Calu3 (cell line): Measurements from ENCODE around the gene TRIM17. TPM values are rescaled to one million over a fixed set of nuclear protein-coding genes. Genes with fewer than 3 reads are reported as not detected.

Experiments used
- BruUV-seq: library from RNA; stranded (reverse); fragments of 400-500 nt; replicated peaks from 2 replicates; lab custom pipeline; 2021; lab: Mats Ljungman, UMichigan
- CTCF ChIA-PET: fragments of 300-600 bp; sonication (Branson Sonifier 250); formaldehyde crosslinking; loops from one replicate; lab custom pipeline; 2022; ENCODE audit warnings: antibody characterized with exemption; lab: Charles Lee
- DNase-seq: peaks from one replicate; pipeline ENCODE4 v3.0.0; 2022
- H3K27ac Mint-ChIP-seq: one replicate; pipeline ENCODE4 v1.8.0; 2022; ENCODE audit warnings: mixed read lengths; ENCODE audit not compliant: unreplicated experiment
- H3K27me3 Mint-ChIP-seq: one replicate; pipeline ENCODE4 v1.8.0; 2022; ENCODE audit warnings: mixed read lengths; ENCODE audit not compliant: unreplicated experiment
- H3K36me3 Mint-ChIP-seq: one replicate; pipeline ENCODE4 v1.8.0; 2022; ENCODE audit warnings: mild to moderate bottlenecking, moderate library complexity, mixed read lengths; ENCODE audit not compliant: insufficient read depth, unreplicated experiment
- H3K4me1 Mint-ChIP-seq: one replicate; pipeline ENCODE4 v1.8.0; 2022; ENCODE audit warnings: mild to moderate bottlenecking, low read depth, mixed read lengths; ENCODE audit not compliant: unreplicated experiment
- H3K4me3 Mint-ChIP-seq: one replicate; pipeline ENCODE4 v1.8.0; 2022; ENCODE audit warnings: mild to moderate bottlenecking, low read depth, moderate library complexity, mixed read lengths; ENCODE audit not compliant: unreplicated experiment
- H3K9me3 Mint-ChIP-seq: one replicate; pipeline ENCODE4 v1.8.0; 2022; ENCODE audit warnings: low read depth, mixed read lengths; ENCODE audit not compliant: unreplicated experiment
- intact Hi-C: fragments of 100-400 bp; cut with micrococcal nuclease; formaldehyde crosslinking; loops from one replicate; pipeline ENCODE4 v1.10.0; 2022; ENCODE audit not compliant: unreplicated experiment
- total RNA-seq: library from RNA; stranded (reverse); gene quantifications from 2 replicates; pipeline ENCODE4 v1.2.3, GENCODE V29; 2022
- TF ChIP-seq, protein P1 (sequence below): fragments of 200-600 bp; IDR thresholded peaks from one replicate; pipeline ENCODE4 v1.8.0; 2022; ENCODE audit warnings: antibody characterized with exemption; ENCODE audit not compliant: unreplicated experiment

Gene TRIM17
- total RNA-seq, 1 experiment from 2014 or later = 3.8 TPM

DNA sequence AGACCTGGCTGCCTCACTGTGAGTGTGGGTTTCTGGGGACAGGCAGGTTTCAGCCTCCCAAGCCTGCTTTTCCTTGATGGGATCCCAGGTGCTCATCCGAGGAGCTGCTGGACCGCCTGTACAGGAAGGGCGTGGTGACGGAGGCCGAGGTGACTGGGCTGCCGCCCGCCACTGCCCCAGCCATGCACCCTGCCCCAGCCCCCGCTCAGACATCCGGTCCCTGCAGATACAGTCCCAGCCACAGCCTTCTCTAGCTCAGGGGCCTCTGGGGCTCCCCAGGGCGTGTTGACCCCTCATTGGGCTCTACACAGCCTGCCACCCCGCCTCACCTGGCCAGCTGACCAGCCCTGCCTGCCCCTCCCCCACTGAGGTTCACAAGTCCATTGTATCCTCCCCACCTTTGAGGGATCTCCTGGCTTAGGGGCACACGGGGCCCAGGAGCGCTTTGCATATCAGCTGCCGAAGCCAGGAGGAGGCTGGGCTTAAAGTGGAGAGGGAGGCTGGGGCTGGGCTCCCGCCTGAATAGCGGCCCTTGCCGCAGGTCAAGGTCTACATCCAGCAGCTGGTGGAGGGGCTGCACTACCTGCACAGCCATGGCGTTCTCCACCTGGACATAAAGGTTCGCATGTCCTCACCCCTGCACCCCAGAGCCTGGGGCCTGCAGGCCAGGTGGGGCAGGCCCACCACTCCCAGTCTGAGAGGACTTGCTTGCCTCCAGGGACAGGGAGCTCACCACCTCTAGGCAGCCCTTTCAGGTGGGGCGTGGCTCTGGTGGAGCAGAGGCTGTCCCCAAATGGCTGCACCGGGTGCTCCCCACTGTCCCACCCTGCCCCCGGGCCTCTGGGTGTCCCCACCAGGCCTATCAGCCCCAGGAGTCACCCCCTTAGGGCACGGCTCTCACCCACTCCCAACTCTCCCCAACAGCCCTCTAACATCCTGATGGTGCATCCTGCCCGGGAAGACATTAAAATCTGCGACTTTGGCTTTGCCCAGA lies 48.6 kb downstream of the TRIM17 start:
- BruUV-seq = no TSS peak
- TF ChIP-seq, protein P1, sequence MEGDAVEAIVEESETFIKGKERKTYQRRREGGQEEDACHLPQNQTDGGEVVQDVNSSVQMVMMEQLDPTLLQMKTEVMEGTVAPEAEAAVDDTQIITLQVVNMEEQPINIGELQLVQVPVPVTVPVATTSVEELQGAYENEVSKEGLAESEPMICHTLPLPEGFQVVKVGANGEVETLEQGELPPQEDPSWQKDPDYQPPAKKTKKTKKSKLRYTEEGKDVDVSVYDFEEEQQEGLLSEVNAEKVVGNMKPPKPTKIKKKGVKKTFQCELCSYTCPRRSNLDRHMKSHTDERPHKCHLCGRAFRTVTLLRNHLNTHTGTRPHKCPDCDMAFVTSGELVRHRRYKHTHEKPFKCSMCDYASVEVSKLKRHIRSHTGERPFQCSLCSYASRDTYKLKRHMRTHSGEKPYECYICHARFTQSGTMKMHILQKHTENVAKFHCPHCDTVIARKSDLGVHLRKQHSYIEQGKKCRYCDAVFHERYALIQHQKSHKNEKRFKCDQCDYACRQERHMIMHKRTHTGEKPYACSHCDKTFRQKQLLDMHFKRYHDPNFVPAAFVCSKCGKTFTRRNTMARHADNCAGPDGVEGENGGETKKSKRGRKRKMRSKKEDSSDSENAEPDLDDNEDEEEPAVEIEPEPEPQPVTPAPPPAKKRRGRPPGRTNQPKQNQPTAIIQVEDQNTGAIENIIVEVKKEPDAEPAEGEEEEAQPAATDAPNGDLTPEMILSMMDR = no peak
- CTCF ChIA-PET = interaction anchor here (0.6 kb wide), 1 partner anchor 22 kb away, joined by 3 read pairs; no protein-coding TSS in a partner anchor
- Mint-ChIP-seq H3K9me3 (no peaks in the 10 kb centered on the region), H3K27me3 (no peaks in the 10 kb centered on the region), H3K27ac (no peak overlapping the region), H3K4me3 (no peak overlapping the region), H3K36me3 (peaks cover 9% of the 10 kb centered on the region), H3K4me1 (peaks cover 16% of the 10 kb centered on the region)
- DNase-seq = peak; percentile 60
- intact Hi-C loops = no loop called here

DNA sequence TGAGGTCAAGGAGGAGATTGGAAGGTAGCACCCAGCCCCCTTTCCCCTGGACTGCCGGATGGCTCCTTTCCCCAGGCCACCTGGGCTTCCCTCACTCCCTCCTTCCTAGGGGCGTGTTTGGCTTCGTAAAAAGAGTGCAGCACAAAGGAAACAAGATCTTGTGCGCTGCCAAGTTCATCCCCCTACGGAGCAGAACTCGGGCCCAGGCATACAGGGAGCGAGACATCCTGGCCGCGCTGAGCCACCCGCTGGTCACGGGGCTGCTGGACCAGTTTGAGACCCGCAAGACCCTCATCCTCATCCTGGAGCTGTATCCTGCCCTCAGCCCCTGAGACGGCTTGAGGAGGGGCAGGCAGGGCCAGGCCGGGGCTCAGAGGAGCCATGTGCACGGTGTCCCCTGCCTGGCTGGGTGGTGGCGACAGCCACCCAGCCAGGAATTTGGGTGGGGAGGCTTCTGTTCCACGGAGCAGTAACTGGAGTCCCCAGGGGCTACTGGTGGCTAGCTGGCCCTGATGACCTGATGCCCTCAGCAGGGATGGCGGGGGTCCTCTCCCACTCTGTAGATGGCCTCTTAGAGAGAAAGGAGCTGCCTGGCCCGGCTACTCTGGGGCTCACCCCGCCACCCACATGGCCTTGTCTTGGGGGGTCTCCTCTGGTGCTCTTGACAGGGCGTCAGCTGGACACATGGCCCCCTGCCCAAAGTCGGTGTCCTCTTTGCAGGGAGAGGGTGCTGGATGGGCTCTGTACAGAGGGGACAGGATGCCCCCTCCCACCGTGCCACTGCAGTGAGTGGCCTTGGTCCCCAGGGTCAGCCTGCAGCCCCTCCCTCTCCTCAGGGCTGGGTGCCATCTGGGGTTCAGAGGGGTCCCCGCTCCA lies 49.6 kb downstream of the TRIM17 start:
- intact Hi-C loops = no loop called here
- no peaks in the 10 kb centered on the region for H3K9me3 Mint-ChIP-seq
- H3K4me3 Mint-ChIP-seq = no peak overlapping the region
- BruUV-seq = no TSS peak
- H3K27ac Mint-ChIP-seq = no peak overlapping the region
- H3K27me3 Mint-ChIP-seq = no peaks in the 10 kb centered on the region
- H3K4me1 Mint-ChIP-seq = peaks cover 10% of the 10 kb centered on the region
- TF ChIP-seq, protein P1 = no peak
- CTCF ChIA-PET = interaction anchor here (0.6 kb wide), 1 partner anchor 23 kb away, joined by 3 read pairs; no protein-coding TSS in a partner anchor
- H3K36me3 Mint-ChIP-seq = peaks cover 9% of the 10 kb centered on the region
- DNase-seq = no peak

DNA sequence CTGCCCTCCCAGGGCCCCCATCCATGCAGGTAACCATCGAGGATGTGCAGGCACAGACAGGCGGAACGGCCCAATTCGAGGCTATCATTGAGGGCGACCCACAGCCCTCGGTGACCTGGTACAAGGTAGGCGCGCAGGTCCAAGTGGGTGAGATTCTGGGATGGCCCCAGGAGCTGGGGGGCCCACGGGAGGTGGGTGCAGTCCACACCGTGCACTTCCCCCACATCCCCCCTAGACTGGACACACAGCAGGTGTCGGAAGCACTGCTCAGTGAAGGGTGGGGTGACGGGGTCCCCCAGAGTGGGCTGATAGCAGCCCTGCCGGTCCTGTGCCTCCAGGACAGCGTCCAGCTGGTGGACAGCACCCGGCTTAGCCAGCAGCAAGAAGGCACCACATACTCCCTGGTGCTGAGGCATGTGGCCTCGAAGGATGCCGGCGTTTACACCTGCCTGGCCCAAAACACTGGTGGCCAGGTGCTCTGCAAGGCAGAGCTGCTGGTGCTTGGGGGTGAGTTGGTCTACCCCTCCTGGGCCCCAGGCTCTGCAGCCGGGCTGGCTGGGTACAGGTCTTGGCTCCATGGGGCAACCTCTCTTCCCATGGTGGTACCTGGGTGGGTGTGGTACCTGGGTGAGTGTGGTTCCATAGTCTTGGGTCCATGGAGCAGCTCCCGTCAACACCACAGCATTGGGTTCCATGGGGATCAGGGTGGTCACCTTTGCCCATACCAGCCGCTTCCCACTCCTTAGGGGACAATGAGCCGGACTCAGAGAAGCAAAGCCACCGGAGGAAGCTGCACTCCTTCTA lies 50.4 kb downstream of the TRIM17 start:
- Mint-ChIP-seq H3K36me3 (peaks cover 17% of the 10 kb centered on the region), H3K4me1 (peaks cover 8% of the 10 kb centered on the region), H3K27me3 (no peaks in the 10 kb centered on the region), H3K27ac (no peak overlapping the region), H3K4me3 (no peak overlapping the region), H3K9me3 (no peaks in the 10 kb centered on the region)
- intact Hi-C loops = no loop called here
- TF ChIP-seq, protein P1 = no peak
- CTCF ChIA-PET = no interaction called here
- no peak for DNase-seq
- no TSS peak for BruUV-seq
